Astrocyte (in vitro differentiated cells and primary cell): ENCODE measurements around the gene SLC22A4. TPM values are rescaled to one million over a fixed set of nuclear protein-coding genes. Genes with fewer than 3 reads are reported as not detected.

Experiments used
- DNase-seq: peaks from one replicate; pipeline ENCODE4 v3.0.0-alpha.2; 2010; ENCODE audit warnings: low read depth
- FAIRE-seq: peaks from 2 replicates; lab custom pipeline; 2011; peaks lifted over from hg19 to GRCh38; lab: Jason Lieb, UNC
- H2AFZ ChIP-seq: 2 replicates; pipeline ENCODE4 v1.6.0; 2012; ENCODE audit warnings: low read depth, low read length, inconsistent platforms
- H3K27ac ChIP-seq: 2 replicates; pipeline ENCODE4 v1.5.1; 2011; ENCODE audit warnings: low read depth, low read length, inconsistent platforms
- H3K27me3 ChIP-seq: 2 replicates; pipeline ENCODE4 v1.6.0; 2011; ENCODE audit warnings: low read length, inconsistent platforms; ENCODE audit not compliant: insufficient read depth
- H3K36me3 ChIP-seq: 2 replicates; pipeline ENCODE4 v1.5.1; 2011; ENCODE audit warnings: low read length, inconsistent platforms; ENCODE audit not compliant: insufficient read depth
- H3K4me1 ChIP-seq: 2 replicates; pipeline ENCODE4 v1.5.1; 2011; ENCODE audit warnings: low read length, inconsistent platforms; ENCODE audit not compliant: insufficient read depth
- H3K4me2 ChIP-seq: 2 replicates; pipeline ENCODE4 v1.6.0; 2012; ENCODE audit warnings: low read length, inconsistent platforms
- H3K4me3 ChIP-seq: 2 replicates; pipeline ENCODE4 v1.5.1; 2011; ENCODE audit warnings: low read depth, mild to moderate bottlenecking, low read length, inconsistent platforms; ENCODE audit not compliant: insufficient read depth
- H3K79me2 ChIP-seq: 2 replicates; pipeline ENCODE4 v1.6.0; 2012; ENCODE audit warnings: mild to moderate bottlenecking, low read length, inconsistent platforms; ENCODE audit not compliant: insufficient read depth
- H3K9ac ChIP-seq: 2 replicates; pipeline ENCODE4 v1.6.0; 2012; ENCODE audit warnings: mild to moderate bottlenecking, low read length, inconsistent platforms
- H3K9me3 ChIP-seq: 2 replicates; pipeline ENCODE4 v1.5.1; 2012; ENCODE audit warnings: low read depth, mild to moderate bottlenecking, low read length, inconsistent platforms; ENCODE audit not compliant: insufficient read depth
- H4K20me1 ChIP-seq: 2 replicates; pipeline ENCODE4 v1.6.0; 2012; ENCODE audit warnings: low read length, inconsistent platforms; ENCODE audit not compliant: insufficient read depth
- H3K27ac Mint-ChIP-seq: one replicate; pipeline ENCODE4 v1.8.0; 2021; ENCODE audit warnings: mild to moderate bottlenecking, mixed read lengths; ENCODE audit not compliant: unreplicated experiment
- H3K27me3 Mint-ChIP-seq: one replicate; pipeline ENCODE4 v1.8.0; 2021; ENCODE audit warnings: low read depth, mixed read lengths; ENCODE audit not compliant: unreplicated experiment
- H3K36me3 Mint-ChIP-seq: one replicate; pipeline ENCODE4 v1.8.0; 2021; ENCODE audit warnings: low read depth, mixed read lengths; ENCODE audit not compliant: unreplicated experiment
- H3K4me1 Mint-ChIP-seq: one replicate; pipeline ENCODE4 v1.8.0; 2021; ENCODE audit warnings: low read depth, mixed read lengths; ENCODE audit not compliant: unreplicated experiment
- H3K4me3 Mint-ChIP-seq: one replicate; pipeline ENCODE4 v1.8.0; 2021; ENCODE audit warnings: mild to moderate bottlenecking, moderate library complexity, mixed read lengths; ENCODE audit not compliant: unreplicated experiment
- H3K9me3 Mint-ChIP-seq: one replicate; pipeline ENCODE4 v1.8.0; 2021; ENCODE audit warnings: mild to moderate bottlenecking, mixed read lengths; ENCODE audit not compliant: unreplicated experiment
- CTCF ChIP-seq: IDR thresholded peaks from 2 replicates; pipeline ENCODE4 v1.5.1; 2011; ENCODE audit warnings: low read depth, mild to moderate bottlenecking, inconsistent platforms, low read length, moderate library complexity; ENCODE audit not compliant: insufficient read depth
- EZH2 ChIP-seq: IDR thresholded peaks from 2 replicates; pipeline ENCODE4 v1.6.1; 2012; ENCODE audit warnings: mild to moderate bottlenecking, low read length, inconsistent platforms; ENCODE audit not compliant: insufficient read depth
- total RNA-seq: library from RNA; stranded (reverse); gene quantifications from 2 replicates; pipeline ENCODE4 v1.2.1, GENCODE V29; 2021

The SLC22A4 gene
- total RNA-seq, 1 donor from 2014 or later: 4.5 TPM

- Histone ChIP-seq H2AFZ (no peak overlapping the region), H3K4me1 (peaks cover 2% of the 10 kb centered on the region), H4K20me1 (peaks cover 10% of the 10 kb centered on the region), H3K79me2 (peaks cover 13% of the 10 kb centered on the region), H3K36me3 (no peaks in the 10 kb centered on the region), H3K4me2 (no peak overlapping the region), H3K9ac (no peak overlapping the region), H3K27me3 (no peaks in the 10 kb centered on the region), H3K4me3 (no peak overlapping the region), H3K27ac (no peak overlapping the region), H3K9me3 (no peaks in the 10 kb centered on the region)
- DNase-seq (no peak), FAIRE-seq (no peak)
- H3K4me1 Mint-ChIP-seq: no peaks in the 10 kb centered on the region
- no peak overlapping the region for H3K27ac Mint-ChIP-seq
- peaks cover 10% of the 10 kb centered on the region for H3K36me3 Mint-ChIP-seq
- H3K27me3 Mint-ChIP-seq: no peaks in the 10 kb centered on the region
- H3K9me3 Mint-ChIP-seq: peaks cover 7% of the 10 kb centered on the region
- no peak for TF ChIP-seq CTCF
- TF ChIP-seq EZH2: no peak
- no peak overlapping the region for H3K4me3 Mint-ChIP-seq
These were observed 11.2 kb downstream of the SLC22A4 start for GRCh38 chr5:132305420-132305819.

- Histone ChIP-seq H4K20me1 (peaks cover 6% of the 10 kb centered on the region), H3K27ac (no peak overlapping the region), H3K4me3 (no peak overlapping the region), H3K9me3 (no peaks in the 10 kb centered on the region), H3K36me3 (no peaks in the 10 kb centered on the region), H3K4me2 (no peak overlapping the region), H3K9ac (no peak overlapping the region), H3K79me2 (no peaks in the 10 kb centered on the region), H3K27me3 (no peaks in the 10 kb centered on the region), H3K4me1 (peaks cover 6% of the 10 kb centered on the region), H2AFZ (no peak overlapping the region)
- Mint-ChIP-seq H3K36me3 (peaks cover 14% of the 10 kb centered on the region), H3K4me1 (no peaks in the 10 kb centered on the region), H3K4me3 (no peak overlapping the region), H3K9me3 (peaks cover 7% of the 10 kb centered on the region), H3K27me3 (no peaks in the 10 kb centered on the region), H3K27ac (no peak overlapping the region)
- FAIRE-seq (no peak), DNase-seq (no peak)
- TF ChIP-seq EZH2: no peak
- no peak for TF ChIP-seq CTCF
These were observed 14.5 kb downstream of the SLC22A4 start for GRCh38 chr5:132308701-132309100.

DNA sequence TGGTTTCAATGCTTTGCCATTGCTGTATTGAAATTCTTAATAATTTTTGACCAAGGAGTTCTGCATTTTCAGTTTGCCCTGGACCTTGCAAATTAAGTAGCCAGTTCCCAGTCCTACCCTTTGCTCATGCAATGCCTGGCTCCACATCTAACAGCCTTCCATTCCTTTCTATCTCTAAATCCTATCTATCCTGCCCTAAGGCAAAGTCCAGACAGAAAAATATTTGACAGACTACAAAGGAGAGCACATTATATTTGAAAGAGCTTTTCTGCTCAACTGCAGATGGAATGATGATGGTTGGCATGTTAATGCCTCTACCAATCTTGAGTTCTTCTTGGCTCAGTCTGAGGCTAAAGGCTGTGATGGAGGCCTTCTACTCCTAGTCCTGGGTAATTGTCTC is 15.5 kb downstream of the SLC22A4 start:
- Histone ChIP-seq H3K36me3 (no peaks in the 10 kb centered on the region), H2AFZ (no peak overlapping the region), H3K9me3 (no peaks in the 10 kb centered on the region), H4K20me1 (peaks cover 6% of the 10 kb centered on the region), H3K4me2 (no peak overlapping the region), H3K79me2 (no peaks in the 10 kb centered on the region), H3K9ac (no peak overlapping the region), H3K27ac (no peak overlapping the region), H3K4me3 (no peak overlapping the region), H3K27me3 (no peaks in the 10 kb centered on the region), H3K4me1 (peaks cover 6% of the 10 kb centered on the region)
- Mint-ChIP-seq H3K36me3 (peaks cover 22% of the 10 kb centered on the region), H3K27me3 (no peaks in the 10 kb centered on the region), H3K27ac (no peak overlapping the region), H3K4me3 (no peak overlapping the region), H3K4me1 (no peaks in the 10 kb centered on the region), H3K9me3 (peaks cover 5% of the 10 kb centered on the region)
- DNase-seq (no peak), FAIRE-seq (no peak)
- TF ChIP-seq EZH2: no peak
- TF ChIP-seq CTCF: no peak
